Nephron progenitor cell (in vitro differentiated cells): ENCODE data around the gene RNH1.

Experiments
- DNase-seq: peaks from one replicate; pipeline ENCODE4 v3.0.0; 2021
- H3K27ac Mint-ChIP-seq: 2 replicates; pipeline ENCODE4 v1.8.0; 2021; ENCODE audit warnings: mild to moderate bottlenecking, moderate library complexity, mixed read lengths
- H3K27me3 Mint-ChIP-seq: 2 replicates; pipeline ENCODE4 v1.8.0; 2021; ENCODE audit warnings: mild to moderate bottlenecking, low read depth, mixed read lengths; ENCODE audit not compliant: poor library complexity
- H3K36me3 Mint-ChIP-seq: 2 replicates; pipeline ENCODE4 v1.8.0; 2021; ENCODE audit warnings: low read depth, mixed read lengths
- H3K4me1 Mint-ChIP-seq: 2 replicates; pipeline ENCODE4 v1.8.0; 2021; ENCODE audit warnings: mixed read lengths
- H3K4me3 Mint-ChIP-seq: 2 replicates; pipeline ENCODE4 v1.8.0; 2021; ENCODE audit warnings: mild to moderate bottlenecking, moderate library complexity, mixed read lengths
- H3K9me3 Mint-ChIP-seq: 2 replicates; pipeline ENCODE4 v1.8.0; 2021; ENCODE audit warnings: mild to moderate bottlenecking, moderate library complexity, mixed read lengths
- TF ChIP-seq, protein P1 (sequence below): fragments of 200-600 bp; sonication (generic); IDR thresholded peaks from 2 replicates; pipeline ENCODE4 v1.5.0; 2021; ENCODE audit warnings: antibody characterized with exemption

RNH1 gene

DNA sequence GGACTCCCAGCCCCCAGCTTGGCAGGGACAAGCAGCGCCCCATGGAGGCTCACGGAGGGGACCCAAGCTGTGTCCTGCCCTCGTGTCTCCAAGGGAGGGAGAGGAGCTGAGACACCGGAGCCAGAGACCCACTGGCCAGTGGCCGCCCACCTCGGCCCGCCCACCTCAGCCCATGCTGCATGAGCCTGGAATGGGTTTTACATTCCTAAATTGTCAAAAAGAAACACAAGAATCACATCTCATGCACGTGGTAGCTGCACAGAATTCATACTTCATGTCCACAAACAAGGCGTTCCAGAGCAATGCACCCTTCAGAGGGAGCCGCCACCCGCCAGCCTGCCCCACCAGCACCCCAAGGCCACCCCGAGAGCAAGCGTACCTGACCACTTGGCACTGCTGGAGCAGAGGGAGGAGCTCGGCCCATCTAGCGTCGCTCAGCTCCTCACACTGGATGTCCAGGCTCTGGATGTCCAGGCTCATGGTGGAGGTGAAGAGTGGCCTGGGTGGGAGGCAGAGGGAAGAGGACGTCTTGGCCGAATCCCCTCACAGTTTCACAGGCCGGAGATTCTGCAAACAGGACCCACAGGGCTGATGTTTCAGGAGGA, 5.3 kb downstream of the RNH1 start:
- Mint-ChIP-seq H3K27ac (no peak overlapping the region), H3K27me3 (peaks cover 3% of the 10 kb centered on the region), H3K4me3 (no peak overlapping the region)

DNA sequence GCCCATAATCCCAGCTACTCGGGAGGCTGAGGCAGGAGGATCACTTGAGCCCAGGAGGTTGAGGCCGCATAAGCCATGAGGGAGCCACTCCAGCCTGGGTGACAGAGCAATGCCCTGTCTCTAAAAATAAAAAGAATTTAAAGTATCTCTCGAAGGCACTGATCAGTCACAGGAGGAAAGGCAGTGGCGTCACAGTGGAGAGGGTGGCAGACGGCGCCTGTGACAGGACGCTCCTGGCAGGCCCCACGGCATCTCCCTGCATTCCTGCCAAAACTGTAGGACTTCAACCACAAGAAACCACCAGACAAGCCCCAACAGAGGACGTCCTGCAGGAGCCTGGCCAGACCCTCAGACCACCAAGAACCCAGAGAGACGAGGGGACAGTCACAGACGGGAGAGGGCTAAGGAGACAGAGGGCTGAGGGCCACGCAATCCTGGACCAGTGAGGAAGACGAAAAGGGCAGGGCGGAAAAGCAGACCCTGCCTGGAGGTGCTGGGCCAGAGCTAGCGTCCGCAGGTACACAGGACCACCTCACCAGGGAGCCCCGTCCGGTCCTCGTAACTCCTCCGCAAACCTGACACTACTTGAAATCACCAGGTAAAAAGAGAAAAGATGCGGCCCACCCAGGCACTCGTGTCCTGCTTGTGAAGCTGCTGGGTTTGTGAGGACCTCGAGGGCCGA, 5.9 kb downstream of the RNH1 start:
- peaks cover 22% of the 10 kb centered on the region for H3K4me1 Mint-ChIP-seq
- H3K27me3 Mint-ChIP-seq, result peaks cover 3% of the 10 kb centered on the region
- peaks cover 11% of the 10 kb centered on the region for H3K9me3 Mint-ChIP-seq
- peak overlapping the region; percentile 86 for H3K27ac Mint-ChIP-seq
- TF ChIP-seq, protein P1, sequence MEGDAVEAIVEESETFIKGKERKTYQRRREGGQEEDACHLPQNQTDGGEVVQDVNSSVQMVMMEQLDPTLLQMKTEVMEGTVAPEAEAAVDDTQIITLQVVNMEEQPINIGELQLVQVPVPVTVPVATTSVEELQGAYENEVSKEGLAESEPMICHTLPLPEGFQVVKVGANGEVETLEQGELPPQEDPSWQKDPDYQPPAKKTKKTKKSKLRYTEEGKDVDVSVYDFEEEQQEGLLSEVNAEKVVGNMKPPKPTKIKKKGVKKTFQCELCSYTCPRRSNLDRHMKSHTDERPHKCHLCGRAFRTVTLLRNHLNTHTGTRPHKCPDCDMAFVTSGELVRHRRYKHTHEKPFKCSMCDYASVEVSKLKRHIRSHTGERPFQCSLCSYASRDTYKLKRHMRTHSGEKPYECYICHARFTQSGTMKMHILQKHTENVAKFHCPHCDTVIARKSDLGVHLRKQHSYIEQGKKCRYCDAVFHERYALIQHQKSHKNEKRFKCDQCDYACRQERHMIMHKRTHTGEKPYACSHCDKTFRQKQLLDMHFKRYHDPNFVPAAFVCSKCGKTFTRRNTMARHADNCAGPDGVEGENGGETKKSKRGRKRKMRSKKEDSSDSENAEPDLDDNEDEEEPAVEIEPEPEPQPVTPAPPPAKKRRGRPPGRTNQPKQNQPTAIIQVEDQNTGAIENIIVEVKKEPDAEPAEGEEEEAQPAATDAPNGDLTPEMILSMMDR, result no peak
- H3K36me3 Mint-ChIP-seq, result peaks cover 34% of the 10 kb centered on the region
- no peak for DNase-seq
- H3K4me3 Mint-ChIP-seq, result no peak overlapping the region

More for the DNA sequence above, 5.3 kb downstream of the RNH1 start:
- TF ChIP-seq, protein P1, result no peak
- Mint-ChIP-seq H3K4me1 (peaks cover 28% of the 10 kb centered on the region), H3K36me3 (peaks cover 27% of the 10 kb centered on the region), H3K9me3 (peaks cover 10% of the 10 kb centered on the region)
- DNase-seq, result no peak

DNA sequence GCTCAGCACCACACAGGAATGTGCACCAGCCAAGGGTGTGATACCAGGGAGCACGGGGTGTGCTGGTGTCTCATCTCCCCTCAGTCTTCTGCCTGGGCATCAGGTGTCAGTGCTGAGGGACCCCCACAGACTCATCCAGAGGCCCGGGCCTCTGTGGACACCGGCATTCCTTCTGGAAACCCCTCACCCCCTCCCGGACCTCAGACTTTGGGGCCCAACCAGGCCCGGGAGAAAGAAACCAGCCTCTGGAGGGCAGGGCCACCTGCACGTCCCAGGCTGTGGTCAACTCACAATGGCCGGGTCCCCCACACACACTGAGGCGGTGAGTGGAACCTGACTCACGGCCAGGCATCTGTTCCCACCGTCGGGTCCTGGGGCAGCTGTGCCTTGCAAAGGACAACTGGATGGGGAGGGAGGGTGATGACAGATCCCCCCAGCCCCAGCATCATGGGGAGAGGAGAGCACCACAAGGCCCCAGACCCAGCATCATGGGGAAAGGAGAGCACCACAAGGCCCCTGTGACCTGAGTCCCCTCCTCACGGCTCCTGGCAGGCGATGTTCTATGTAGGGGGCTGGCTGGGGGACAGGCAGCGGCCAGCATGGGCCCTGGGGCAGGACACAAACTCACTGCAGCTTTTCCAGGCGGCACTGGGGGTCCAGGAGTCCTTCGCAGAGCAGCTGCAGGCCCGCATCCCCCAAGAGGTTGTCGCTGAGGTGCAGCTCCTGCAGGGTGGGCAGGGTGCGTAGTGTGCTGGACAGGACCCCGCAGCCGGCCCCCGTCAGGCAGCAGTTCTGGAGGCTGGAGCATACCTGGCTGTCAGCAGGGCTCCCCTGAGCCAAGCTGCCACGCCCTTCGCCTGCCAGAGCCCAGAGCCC, 7.6 kb downstream of the RNH1 start:
- Mint-ChIP-seq H3K27ac (no peak overlapping the region), H3K4me1 (peaks cover 17% of the 10 kb centered on the region)

DNA sequence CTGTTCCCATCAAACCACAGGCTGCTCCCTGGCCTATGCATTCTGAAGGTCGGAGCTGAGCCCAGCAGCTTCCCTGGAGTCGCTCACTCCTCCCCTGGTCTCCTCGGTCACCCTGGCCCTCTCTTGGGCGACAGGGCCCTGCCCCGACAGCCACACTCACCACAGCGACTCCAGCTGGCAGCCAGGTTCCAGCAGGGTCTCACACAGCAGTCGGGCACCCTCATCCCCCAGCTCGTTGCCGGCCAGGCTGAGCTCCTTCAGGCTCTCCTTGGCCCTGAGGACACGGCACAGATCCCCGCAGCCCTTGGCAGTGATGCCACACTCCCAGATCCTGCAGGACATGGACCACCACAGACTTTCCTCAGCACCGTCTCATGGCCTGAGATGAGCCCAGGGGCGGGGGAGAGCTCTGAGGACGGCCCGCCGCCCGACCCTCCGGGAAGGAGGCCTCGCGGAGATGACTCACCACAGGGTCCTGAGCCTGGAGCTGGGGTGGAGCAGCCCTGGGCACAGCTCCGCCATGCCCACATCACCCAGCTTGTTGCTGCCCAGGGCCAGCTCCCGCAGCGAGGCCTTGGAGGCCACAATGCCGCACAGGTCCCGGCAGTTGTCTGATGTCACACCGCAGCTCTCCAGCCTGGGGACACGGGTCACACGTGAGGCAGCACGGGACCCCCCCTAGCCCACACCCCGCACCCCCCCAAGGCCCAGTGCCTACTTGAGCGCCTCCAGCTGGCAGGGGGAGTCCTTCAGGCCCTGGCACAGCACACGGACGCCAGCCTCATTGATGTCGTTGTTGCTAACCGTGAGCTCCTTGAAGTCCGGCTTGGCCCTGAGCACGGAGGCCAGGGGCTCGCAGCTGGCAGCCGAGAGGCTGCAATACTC, 8.5 kb downstream of the RNH1 start:
- Mint-ChIP-seq H3K36me3 (peaks cover 50% of the 10 kb centered on the region), H3K27me3 (peaks cover 3% of the 10 kb centered on the region), H3K27ac (no peak overlapping the region), H3K4me3 (no peak overlapping the region), H3K9me3 (peaks cover 15% of the 10 kb centered on the region), H3K4me1 (peaks cover 17% of the 10 kb centered on the region)
- TF ChIP-seq, protein P1, result no peak
- DNase-seq, result no peak

More for the DNA sequence above, 7.6 kb downstream of the RNH1 start:
- Mint-ChIP-seq H3K36me3 (peaks cover 47% of the 10 kb centered on the region), H3K27me3 (peaks cover 3% of the 10 kb centered on the region), H3K9me3 (peaks cover 15% of the 10 kb centered on the region), H3K4me3 (no peak overlapping the region)
- TF ChIP-seq, protein P1, result no peak
- DNase-seq, result no peak

DNA sequence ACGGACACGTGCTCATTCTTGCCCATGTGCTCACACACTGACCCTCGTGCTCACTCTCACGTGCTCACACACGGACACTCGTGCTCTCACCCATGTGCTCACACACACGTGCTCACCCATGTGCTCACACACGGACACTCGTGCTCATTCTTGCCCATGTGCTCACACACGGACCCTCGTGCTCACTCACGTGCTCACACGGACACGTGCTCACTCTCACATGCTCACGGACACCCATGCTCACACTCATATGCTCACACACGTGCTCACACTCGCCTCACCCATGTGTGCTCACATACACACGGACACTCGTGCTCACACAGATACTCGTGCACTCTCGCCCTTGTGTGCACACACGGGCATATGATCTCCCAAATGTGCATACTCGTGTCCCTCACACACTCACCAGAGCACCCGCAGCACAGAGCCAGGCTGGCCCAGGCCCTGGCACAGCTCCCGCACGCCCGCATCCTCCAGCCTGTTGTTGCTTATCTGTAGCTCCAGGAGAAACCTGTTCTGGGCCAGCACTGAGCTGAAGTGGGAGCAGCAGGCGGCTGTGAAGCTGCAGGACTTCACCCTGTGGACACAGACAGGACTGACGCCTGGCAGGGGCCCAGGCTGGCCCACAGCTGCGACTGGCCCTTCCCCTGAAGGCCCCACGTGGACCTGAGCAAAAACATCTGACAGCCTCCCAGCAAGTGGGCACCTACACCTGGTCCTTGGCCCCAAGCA, 9.3 kb downstream of the RNH1 start:
- TF ChIP-seq, protein P1, result no peak
- peak overlapping the region; percentile 71 for H3K27ac Mint-ChIP-seq
- DNase-seq, result no peak
- peaks cover 15% of the 10 kb centered on the region for H3K9me3 Mint-ChIP-seq
- H3K4me1 Mint-ChIP-seq, result peaks cover 17% of the 10 kb centered on the region
- H3K27me3 Mint-ChIP-seq, result peaks cover 3% of the 10 kb centered on the region
- H3K36me3 Mint-ChIP-seq, result peaks cover 50% of the 10 kb centered on the region
- no peak overlapping the region for H3K4me3 Mint-ChIP-seq
